Natural killer cell (primary cell): Measurements from ENCODE around the gene ZFR. TPM values are rescaled to one million over a fixed set of nuclear protein-coding genes. Genes with fewer than 3 reads are reported as not detected.

ENCODE experiments used
- ATAC-seq, 3 donors: fragments of 150-1000 bp in 2 of 3; fragments of 200-7000 bp in 1 of 3; cut with Tn5 transposase; 1 replicate in 1 of 3; 2 replicates in 2 of 3; pipeline ENCODE4 v1.10.0; 2021; ENCODE audit warnings: mild to moderate bottlenecking in 2 of 3, moderate library complexity in 2 of 3
- DNase-seq, 2 donors: peaks; one replicate each; pipeline versions ENCODE4 v3.0.0 to v3.0.0-alpha.2; 2013 to 2021; ENCODE audit warnings: mixed read lengths in 1 of 2
- H3K27ac ChIP-seq: one replicate; pipeline ENCODE4 v1.5.1; 2013; ENCODE audit warnings: mild to moderate bottlenecking, low read length
- H3K27me3 ChIP-seq: one replicate; pipeline ENCODE4 v1.6.1; 2013; ENCODE audit warnings: low read length; ENCODE audit not compliant: control insufficient read depth, insufficient read depth
- H3K36me3 ChIP-seq: one replicate; pipeline ENCODE4 v1.6.1; 2013; ENCODE audit warnings: low read length; ENCODE audit not compliant: control insufficient read depth, insufficient read depth
- H3K4me1 ChIP-seq: one replicate; pipeline ENCODE4 v1.6.1; 2013; ENCODE audit warnings: low read length; ENCODE audit not compliant: control insufficient read depth, insufficient read depth
- H3K4me3 ChIP-seq: one replicate; pipeline ENCODE4 v1.5.1; 2013; ENCODE audit warnings: low read length
- H3K9me3 ChIP-seq: one replicate; pipeline ENCODE4 v1.6.1; 2013; ENCODE audit warnings: low read length; ENCODE audit not compliant: control insufficient read depth, insufficient read depth
- H3K27ac Mint-ChIP-seq, 2 donors: one replicate each; pipeline ENCODE4 v1.8.0; 2022; ENCODE audit warnings: mild to moderate bottlenecking in 2 of 2, mixed read lengths in 2 of 2, moderate library complexity in 1 of 2
- H3K27me3 Mint-ChIP-seq, 2 donors: one replicate each; pipeline ENCODE4 v1.8.0; 2022; ENCODE audit warnings: low read depth in 2 of 2, mixed read lengths in 2 of 2
- H3K36me3 Mint-ChIP-seq: one replicate; pipeline ENCODE4 v1.8.0; 2022; ENCODE audit warnings: mixed read lengths
- H3K4me1 Mint-ChIP-seq, 2 donors: one replicate each; pipeline ENCODE4 v1.8.0; 2022; ENCODE audit warnings: mixed read lengths in 2 of 2
- H3K4me3 Mint-ChIP-seq: one replicate; pipeline ENCODE4 v1.8.0; 2022; ENCODE audit warnings: mild to moderate bottlenecking, moderate library complexity, mixed read lengths
- H3K9me3 Mint-ChIP-seq, 2 donors: one replicate each; pipeline ENCODE4 v1.8.0; 2022; ENCODE audit warnings: mixed read lengths in 2 of 2
- WGBS: methylation state at CpG from one replicate; pipeline ENCODE4 v1.1.7; 2013; ENCODE audit warnings: missing lambda C conversion rate; ENCODE audit not compliant: insufficient coverage; 5-methylcytosine and 5-hydroxymethylcytosine counted together
- intact Hi-C: fragments of 100-400 bp; cut with micrococcal nuclease; formaldehyde crosslinking; loops from one replicate; pipeline ENCODE4 v1.14.2; 2022
- total RNA-seq, 4 donors: library from RNA; stranded (reverse); fragments of 120-200 nt in 1 of 4; gene quantifications; one replicate each; pipeline versions ENCODE4 v1.2.3 to v1.2.4, GENCODE V29; 2013 to 2022
- TF ChIP-seq, protein P1 (sequence below): fragments of 200-600 bp; IDR thresholded peaks from one replicate; pipeline ENCODE4 v1.8.0; 2022; ENCODE audit warnings: antibody characterized with exemption

Gene ZFR
- total RNA-seq, 3 donors from 2014 or later (not counting 1 experiment from before 2014, with no cell fraction given) = 62.7 to 70.8 (median 62.7) TPM

DNA sequence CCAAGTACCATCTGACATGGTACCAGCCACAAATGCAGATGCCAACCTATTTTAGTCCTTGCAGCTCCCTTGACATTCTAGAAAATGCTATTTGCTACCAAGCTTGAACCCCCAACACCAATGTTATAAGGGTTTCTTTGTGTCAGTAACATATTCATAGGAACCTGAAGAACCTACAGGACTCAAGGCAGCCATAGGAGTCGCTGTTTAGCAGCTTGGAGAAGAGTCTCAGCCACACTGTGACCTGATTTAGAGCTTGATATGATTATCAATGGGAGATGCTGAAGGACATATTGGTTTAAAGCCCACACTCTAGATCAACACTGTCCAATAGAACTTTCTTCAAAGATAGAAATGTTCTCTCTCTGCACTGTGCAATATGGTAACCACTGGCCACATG is 6.4 kb upstream of the ZFR start:
- H3K9me3 Mint-ChIP-seq = no peaks in the 10 kb centered on the region
- DNase-seq (peak in 1 of 2 donors; percentile 25), ATAC-seq (no peak)
- no peak overlapping the region for H3K4me3 Mint-ChIP-seq
- no peak overlapping the region for H3K27ac ChIP-seq
- no peak overlapping the region for H3K27ac Mint-ChIP-seq
- peaks cover 0 to 10% of the 10 kb centered on the region in 2 donors for H3K27me3 Mint-ChIP-seq
- H3K36me3 Mint-ChIP-seq = no peaks in the 10 kb centered on the region
- H3K36me3 ChIP-seq = no peaks in the 10 kb centered on the region
- H3K9me3 ChIP-seq = no peaks in the 10 kb centered on the region
- intact Hi-C loops = no loop called here
- TF ChIP-seq, protein P1, sequence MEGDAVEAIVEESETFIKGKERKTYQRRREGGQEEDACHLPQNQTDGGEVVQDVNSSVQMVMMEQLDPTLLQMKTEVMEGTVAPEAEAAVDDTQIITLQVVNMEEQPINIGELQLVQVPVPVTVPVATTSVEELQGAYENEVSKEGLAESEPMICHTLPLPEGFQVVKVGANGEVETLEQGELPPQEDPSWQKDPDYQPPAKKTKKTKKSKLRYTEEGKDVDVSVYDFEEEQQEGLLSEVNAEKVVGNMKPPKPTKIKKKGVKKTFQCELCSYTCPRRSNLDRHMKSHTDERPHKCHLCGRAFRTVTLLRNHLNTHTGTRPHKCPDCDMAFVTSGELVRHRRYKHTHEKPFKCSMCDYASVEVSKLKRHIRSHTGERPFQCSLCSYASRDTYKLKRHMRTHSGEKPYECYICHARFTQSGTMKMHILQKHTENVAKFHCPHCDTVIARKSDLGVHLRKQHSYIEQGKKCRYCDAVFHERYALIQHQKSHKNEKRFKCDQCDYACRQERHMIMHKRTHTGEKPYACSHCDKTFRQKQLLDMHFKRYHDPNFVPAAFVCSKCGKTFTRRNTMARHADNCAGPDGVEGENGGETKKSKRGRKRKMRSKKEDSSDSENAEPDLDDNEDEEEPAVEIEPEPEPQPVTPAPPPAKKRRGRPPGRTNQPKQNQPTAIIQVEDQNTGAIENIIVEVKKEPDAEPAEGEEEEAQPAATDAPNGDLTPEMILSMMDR = peak; percentile 3
- H3K4me1 ChIP-seq = no peaks in the 10 kb centered on the region
- WGBS = 80% methylated on average over 1 of the region's 1 CpG
- no peaks in the 10 kb centered on the region for H3K4me1 Mint-ChIP-seq
- H3K4me3 ChIP-seq = no peak overlapping the region
- H3K27me3 ChIP-seq = no peaks in the 10 kb centered on the region

DNA sequence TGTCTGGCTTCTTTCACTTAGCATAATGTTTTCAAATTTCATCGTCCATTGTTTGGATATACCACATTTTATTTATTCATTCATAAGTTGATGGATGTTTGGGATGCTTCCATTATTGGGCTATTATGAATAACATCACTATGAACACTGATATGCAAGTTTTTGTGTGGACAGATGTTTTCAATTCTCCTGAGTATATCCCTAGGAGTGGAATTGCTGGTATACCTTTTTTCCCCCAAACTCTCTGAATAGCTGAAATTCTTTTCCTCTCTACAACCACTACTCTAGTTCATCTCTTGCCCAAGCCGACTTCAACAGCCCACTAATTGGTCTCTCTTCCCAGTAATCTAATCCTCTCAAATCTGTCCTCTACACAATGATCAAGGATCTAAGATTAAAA is 4.7 kb upstream of the ZFR start:
- no CpG with 5 or more reads among the region's 2 CpGs for WGBS
- no peak for DNase-seq
- no peak for ATAC-seq
- Histone ChIP-seq H3K27me3 (no peaks in the 10 kb centered on the region), H3K9me3 (no peaks in the 10 kb centered on the region), H3K27ac (no peak overlapping the region), H3K4me1 (peaks cover 6% of the 10 kb centered on the region), H3K36me3 (no peaks in the 10 kb centered on the region), H3K4me3 (no peak overlapping the region)
- no peaks in the 10 kb centered on the region for H3K36me3 Mint-ChIP-seq
- H3K4me1 Mint-ChIP-seq = peaks cover 5% of the 10 kb centered on the region in 2 donors
- TF ChIP-seq, protein P1 = no peak
- H3K27ac Mint-ChIP-seq = no peak overlapping the region
- peaks cover 0 to 7% of the 10 kb centered on the region in 2 donors for H3K27me3 Mint-ChIP-seq
- H3K9me3 Mint-ChIP-seq = no peaks in the 10 kb centered on the region
- intact Hi-C loops = no loop called here
- no peak overlapping the region for H3K4me3 Mint-ChIP-seq

DNA sequence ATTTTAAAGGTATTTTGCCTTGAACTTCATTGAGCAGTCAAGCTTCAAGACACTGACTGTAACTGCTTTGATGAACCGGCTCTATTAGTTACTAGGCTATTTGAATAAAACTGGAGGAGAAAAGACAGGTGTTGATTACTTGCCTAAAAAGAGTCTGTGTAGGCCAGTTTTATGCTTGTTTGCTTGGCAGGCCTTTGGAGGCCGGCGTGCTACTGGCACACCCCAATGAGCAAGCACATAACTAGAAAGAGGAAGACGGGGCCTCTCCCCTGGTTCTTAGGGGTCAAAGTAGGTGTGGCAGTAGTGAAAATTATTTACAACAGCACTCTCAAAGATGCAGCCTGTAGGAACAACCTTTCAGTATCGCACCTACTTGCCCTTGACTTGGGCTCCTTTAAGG is 2.1 kb upstream of the ZFR start:
- Mint-ChIP-seq H3K27ac (no peak overlapping the region), H3K4me3 (no peak overlapping the region), H3K9me3 (no peaks in the 10 kb centered on the region), H3K36me3 (no peaks in the 10 kb centered on the region), H3K27me3 (peaks cover 0 to 7% of the 10 kb centered on the region in 2 donors), H3K4me1 (peaks cover 24% of the 10 kb centered on the region in 2 donors)
- DNase-seq (no peak), ATAC-seq (no peak)
- no peak overlapping the region for H3K4me3 ChIP-seq
- no peaks in the 10 kb centered on the region for H3K9me3 ChIP-seq
- peaks cover 17% of the 10 kb centered on the region for H3K4me1 ChIP-seq
- H3K36me3 ChIP-seq = no peaks in the 10 kb centered on the region
- H3K27me3 ChIP-seq = no peaks in the 10 kb centered on the region
- no peak overlapping the region for H3K27ac ChIP-seq
- intact Hi-C loops = no loop called here
- TF ChIP-seq, protein P1 = no peak
- WGBS = 64% methylated on average over 3 of the region's 5 CpGs
